Activated CD4-positive, CD25-positive, alpha-beta regulatory T cell treated with anti-CD3 and anti-CD28 coated beads, Interleukin-2, amount 50 U/mL, for 24 hours (primary cell): ENCODE results near the gene KHDRBS1.
"Not testable (repeated sequence)": the region's sequence is repeated elsewhere in the genome, so short reads cannot be mapped to it uniquely, and the experiment has no call there.

Experiments
- ATAC-seq, 2 donors: fragments of 150-1000 bp; cut with Tn5 transposase; one replicate each; pipeline ENCODE4 v1.10.0; 2021; ENCODE audit warnings: mild to moderate bottlenecking in 1 of 2, moderate library complexity in 1 of 2

Gene KHDRBS1

GRCh38 chr1:32014199-32014947 lies 705 bp downstream of the KHDRBS1 start:
- peak in 1 of 2 donors; percentile 0 for ATAC-seq

GRCh38 chr1:32014948-32015273 lies 1.2 kb downstream of the KHDRBS1 start:
- ATAC-seq = no peak

- no peak for ATAC-seq
These were observed 6.7 kb downstream of the KHDRBS1 start for GRCh38 chr1:32020339-32020738.

GRCh38 chr1:32021574-32022018 lies 7.9 kb downstream of the KHDRBS1 start:
- ATAC-seq = not testable (repeated sequence)

- ATAC-seq = no peak
These were observed 9.7 kb downstream of the KHDRBS1 start for GRCh38 chr1:32023351-32023750.

GRCh38 chr1:32025515-32025914 lies 11.8 kb downstream of the KHDRBS1 start:
- no peak for ATAC-seq

- no peak for ATAC-seq
These were observed 15.1 kb downstream of the KHDRBS1 start for GRCh38 chr1:32028746-32029145.

- ATAC-seq = no peak
These were observed 18.1 kb downstream of the KHDRBS1 start for GRCh38 chr1:32031578-32032274.

GRCh38 chr1:32032275-32032615 lies 18.6 kb downstream of the KHDRBS1 start:
- no peak for ATAC-seq

- ATAC-seq = no peak
These were observed 21.5 kb downstream of the KHDRBS1 start for GRCh38 chr1:32035119-32035518.

- no peak for ATAC-seq
These were observed 27.0 kb downstream of the KHDRBS1 start for GRCh38 chr1:32040711-32041110.

- ATAC-seq = no peak
These were observed 28.7 kb downstream of the KHDRBS1 start for GRCh38 chr1:32042330-32042729.

- ATAC-seq = no peak
These were observed 30.6 kb downstream of the KHDRBS1 start for GRCh38 chr1:32044234-32044633.

- no peak for ATAC-seq
These were observed 32.1 kb downstream of the KHDRBS1 start for GRCh38 chr1:32045772-32046171.

- no peak for ATAC-seq
These were observed 34.0 kb downstream of the KHDRBS1 start for GRCh38 chr1:32047701-32048100.

- ATAC-seq = no peak
These were observed 34.8 kb downstream of the KHDRBS1 start for GRCh38 chr1:32048440-32048839.

- ATAC-seq = no peak
These were observed 38.0 kb downstream of the KHDRBS1 start for GRCh38 chr1:32051706-32052105.

GRCh38 chr1:32052887-32053286 lies 39.2 kb downstream of the KHDRBS1 start:
- no peak for ATAC-seq

- no peak for ATAC-seq
These were observed 41.7 kb downstream of the KHDRBS1 start for GRCh38 chr1:32055416-32055815.

GRCh38 chr1:32056598-32056997 lies 42.9 kb downstream of the KHDRBS1 start:
- ATAC-seq = no peak

GRCh38 chr1:32060914-32061313 lies 47.2 kb downstream of the KHDRBS1 start:
- no peak for ATAC-seq

- no peak for ATAC-seq
These were observed 49.2 kb downstream of the KHDRBS1 start for GRCh38 chr1:32062867-32063230.

GRCh38 chr1:32063261-32063681 lies 49.6 kb downstream of the KHDRBS1 start:
- no peak for ATAC-seq
